Esophagus muscularis mucosa (tissue), 3 donors: ENCODE measurements around the gene HS1BP3.

Source experiments
- POLR2A ChIP-seq: fragments of 450-650 bp; IDR thresholded peaks from one replicate; pipeline ENCODE4 v1.6.1; 2017; ENCODE audit warnings: antibody characterized with exemption, moderate library complexity, mild to moderate bottlenecking, low read depth
- TF ChIP-seq, protein P1 (sequence below), 3 experiments: fragments of 200-600 bp in 2 of 3; fragments of 450-650 bp in 1 of 3; sonication (generic) in 2 of 3; IDR thresholded peaks; one replicate each; pipeline ENCODE4 v1.5.1; 2017 to 2019; ENCODE audit warnings: antibody characterized with exemption in 3 of 3, mild to moderate bottlenecking in 2 of 3, moderate library complexity in 1 of 3

DNA sequence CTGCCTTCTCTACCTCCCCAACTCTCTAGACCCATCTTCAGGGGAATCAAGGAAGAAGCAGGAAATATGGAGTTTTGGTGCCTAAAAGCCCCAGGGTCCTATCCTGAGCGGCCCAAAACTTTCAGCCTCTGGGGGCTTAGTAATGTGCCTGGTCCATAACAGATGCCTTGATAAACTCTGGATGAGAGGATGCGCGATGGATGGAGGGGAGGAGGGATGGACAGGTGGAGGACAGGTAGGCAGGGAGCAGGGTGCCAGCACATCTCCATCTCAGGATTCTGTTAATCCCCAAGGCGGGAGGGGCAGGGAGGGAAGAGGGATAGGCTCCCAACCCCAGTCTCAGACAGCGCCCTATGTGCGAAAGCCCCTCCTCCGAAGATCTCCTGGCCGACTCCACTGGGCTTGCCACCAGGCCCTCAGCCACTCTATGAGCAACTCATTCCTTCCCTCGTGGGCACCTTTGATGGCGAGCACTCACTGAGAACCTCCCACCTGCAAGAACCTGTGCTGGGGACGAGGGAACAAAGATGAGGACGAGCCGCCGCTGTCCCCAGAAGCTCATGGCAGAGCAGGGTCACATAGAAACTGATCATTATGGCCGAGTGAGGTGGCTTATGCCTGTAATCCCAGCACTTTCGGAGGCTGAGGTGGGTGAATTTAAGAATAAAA, 23.1 kb downstream of the HS1BP3 start:
- TF ChIP-seq, protein P1, sequence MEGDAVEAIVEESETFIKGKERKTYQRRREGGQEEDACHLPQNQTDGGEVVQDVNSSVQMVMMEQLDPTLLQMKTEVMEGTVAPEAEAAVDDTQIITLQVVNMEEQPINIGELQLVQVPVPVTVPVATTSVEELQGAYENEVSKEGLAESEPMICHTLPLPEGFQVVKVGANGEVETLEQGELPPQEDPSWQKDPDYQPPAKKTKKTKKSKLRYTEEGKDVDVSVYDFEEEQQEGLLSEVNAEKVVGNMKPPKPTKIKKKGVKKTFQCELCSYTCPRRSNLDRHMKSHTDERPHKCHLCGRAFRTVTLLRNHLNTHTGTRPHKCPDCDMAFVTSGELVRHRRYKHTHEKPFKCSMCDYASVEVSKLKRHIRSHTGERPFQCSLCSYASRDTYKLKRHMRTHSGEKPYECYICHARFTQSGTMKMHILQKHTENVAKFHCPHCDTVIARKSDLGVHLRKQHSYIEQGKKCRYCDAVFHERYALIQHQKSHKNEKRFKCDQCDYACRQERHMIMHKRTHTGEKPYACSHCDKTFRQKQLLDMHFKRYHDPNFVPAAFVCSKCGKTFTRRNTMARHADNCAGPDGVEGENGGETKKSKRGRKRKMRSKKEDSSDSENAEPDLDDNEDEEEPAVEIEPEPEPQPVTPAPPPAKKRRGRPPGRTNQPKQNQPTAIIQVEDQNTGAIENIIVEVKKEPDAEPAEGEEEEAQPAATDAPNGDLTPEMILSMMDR (IDR thresholded peaks at IDR 0.05): no peak
- TF ChIP-seq POLR2A: no peak
